Cerebellar nuclear complex (tissue), 1 donor: ENCODE measurements around the gene CERS5.
"Not testable (repeated sequence)": the region's sequence is repeated elsewhere in the genome, so short reads cannot be mapped to it uniquely, and the experiment has no call there.

ENCODE experiments used
- DNase-seq, 2 experiments: peaks; one replicate each; lab custom pipeline; 2025; lab: John Stamatoyannopoulos, UW

The CERS5 gene

DNA sequence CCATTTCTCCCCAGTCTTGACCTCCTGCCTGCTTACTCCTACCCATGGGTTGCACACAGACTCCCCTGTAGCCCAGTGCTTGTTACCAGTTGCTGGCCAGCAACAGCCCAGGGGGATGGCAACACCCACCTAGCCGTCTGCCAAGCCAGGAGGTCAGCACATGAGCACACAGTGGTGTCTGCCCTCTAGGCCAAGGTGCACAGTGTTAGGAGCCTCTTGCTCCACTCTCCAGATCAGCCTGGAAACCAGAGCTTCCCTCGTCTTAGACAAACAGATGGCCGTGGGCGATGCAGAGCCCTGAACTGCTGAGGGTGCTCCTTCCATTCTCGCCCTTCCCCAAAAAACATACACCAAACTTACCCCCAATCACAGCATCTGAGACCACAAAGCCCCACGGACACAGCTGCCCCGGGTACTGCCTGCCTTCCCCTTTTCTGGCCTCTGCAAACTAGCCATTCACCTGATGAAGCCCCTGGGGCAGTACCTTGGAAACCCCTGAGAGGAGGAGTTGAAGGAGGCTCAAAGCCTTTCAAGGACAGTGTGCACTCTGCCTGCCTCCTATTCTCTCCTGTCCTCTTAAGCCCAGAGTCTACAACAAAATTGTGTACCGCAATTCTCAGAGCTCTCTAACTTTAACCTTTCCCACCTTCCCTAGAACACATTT is 64.4 kb downstream of the CERS5 start:
- DNase-seq, result no peak

DNA sequence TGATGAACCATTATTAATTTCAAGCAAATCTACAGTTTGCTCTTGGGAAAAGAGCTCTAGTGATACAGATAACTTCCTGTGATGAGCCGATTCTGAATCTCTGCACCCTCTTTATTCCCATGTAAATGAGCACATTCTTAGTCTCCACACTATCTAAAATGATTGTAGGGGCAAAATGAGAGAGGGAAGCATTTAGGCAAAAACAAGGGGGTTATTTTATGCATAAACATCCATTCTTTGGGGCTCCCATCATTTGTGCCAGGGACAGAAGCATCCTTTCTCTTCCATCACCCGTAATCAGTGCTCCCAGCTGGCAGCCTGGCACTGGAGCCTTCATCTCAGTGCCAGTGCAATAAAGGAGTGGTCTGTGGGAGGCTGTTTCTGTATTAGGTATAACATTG is 65.0 kb downstream of the CERS5 start:
- peak in 1 of 2 experiments; percentile 56 for DNase-seq

DNA sequence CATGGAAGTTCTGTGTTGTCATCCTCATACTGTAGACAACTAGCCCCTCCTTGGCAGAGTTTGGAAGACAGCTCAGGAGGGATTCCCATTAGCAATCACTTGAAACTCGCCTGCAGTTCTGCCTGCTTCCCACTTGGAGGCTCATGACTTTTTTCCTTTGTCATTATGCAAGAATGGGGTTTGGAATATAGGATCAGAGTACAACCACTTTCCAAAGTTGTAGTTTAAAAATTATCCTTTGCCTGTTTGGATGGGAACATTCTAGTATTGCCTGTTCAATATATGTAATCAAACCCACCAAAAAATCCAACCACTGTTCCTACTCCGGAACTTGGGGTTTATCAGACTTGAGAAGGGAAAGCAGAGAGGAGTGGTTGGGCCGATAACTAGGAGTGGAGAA is 65.5 kb downstream of the CERS5 start:
- DNase-seq, result peak in 1 of 2 experiments; percentile 56

DNA sequence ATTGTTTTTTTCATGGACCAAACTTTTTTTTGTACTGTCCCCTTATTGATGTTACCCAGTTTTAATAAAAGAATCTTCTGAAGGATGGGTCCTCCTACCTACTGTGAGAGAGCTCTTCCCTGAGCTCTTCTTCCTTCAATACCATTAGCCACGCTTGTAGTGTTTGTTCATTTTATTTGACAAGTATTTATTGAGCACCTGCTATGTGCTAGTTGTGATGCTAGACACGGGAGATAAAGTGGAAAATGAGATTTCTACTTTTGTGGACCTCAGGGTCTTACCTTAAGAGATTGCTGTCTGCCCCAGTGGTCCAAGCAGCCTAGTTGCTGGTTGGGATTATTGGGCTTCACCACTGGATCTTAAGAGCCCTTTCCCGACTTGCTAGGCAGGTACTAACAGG is 66.6 kb downstream of the CERS5 start:
- DNase-seq, result no peak

DNA sequence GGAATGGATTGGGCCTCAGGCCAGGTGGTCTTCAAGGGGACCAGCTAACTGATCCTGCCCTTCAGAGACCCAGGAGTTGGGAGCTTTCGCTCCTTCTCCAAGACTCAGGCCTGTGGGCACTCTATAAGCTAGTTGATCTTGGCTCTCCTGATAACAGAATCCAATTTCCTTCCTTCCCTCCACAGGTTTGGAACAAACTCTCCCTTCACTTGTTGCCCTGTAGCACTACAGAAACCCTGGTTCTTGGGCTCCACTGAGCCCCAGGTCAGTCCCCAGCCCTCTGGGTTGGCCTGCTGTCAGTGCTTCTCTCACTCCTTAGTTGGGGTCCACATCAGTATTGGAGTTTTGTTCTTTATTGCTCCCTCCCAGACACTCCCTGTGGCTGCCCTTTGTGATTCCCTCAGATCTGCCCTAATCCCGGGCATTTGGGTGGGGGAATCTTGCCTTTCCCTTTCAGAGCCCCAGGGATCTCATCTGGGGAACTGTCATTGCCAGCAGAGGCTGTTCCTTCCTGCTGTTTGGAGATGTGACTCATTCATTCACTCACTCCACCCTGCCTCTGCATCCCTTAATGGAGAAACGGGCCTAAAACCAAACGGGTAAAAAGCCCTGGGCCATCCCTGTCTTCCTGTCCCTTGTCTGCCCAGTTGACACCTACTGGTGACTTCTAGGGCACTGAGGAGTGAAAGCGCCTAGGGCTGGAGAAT is 67.7 kb downstream of the CERS5 start:
- DNase-seq, result no peak

DNA sequence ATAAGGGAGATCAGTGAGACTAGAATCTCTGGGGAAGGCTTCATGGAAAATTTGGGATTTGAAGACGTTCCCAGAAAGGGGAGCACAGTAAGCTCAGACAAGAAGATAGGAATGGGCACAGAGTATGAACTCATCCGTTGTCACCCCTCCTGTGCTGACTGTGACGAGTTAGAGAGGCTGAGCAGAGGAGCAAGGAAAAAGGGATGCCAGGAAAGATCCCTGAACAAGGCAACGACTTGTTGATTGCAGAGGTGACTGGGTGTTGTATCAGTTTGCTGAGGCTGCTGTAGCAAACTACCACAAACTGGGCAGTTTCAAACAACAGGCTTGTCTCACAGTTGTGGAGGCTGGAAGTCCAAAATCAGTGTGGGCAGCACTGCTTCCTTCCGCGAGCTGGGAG is 69.2 kb downstream of the CERS5 start:
- no peak for DNase-seq

DNA sequence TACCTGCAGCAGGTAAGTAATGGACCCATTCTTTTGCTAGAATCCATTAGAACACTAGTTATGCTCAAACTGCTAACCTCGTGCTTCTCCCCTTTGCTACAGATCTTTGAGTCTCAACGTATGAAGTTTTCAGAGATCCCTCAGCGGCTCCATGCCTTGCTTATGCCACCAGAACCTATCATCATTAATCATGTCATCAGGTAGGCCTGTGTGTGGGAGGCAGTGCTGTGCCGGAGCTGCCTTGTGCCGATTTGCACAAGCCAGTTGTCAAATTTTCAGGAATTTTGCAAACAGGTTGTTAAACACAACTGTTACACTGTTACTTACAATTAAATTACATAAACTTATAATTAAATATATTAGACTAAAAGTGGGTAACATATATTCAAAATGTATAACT is 76.8 kb downstream of the CERS5 start:
- DNase-seq, result no peak

DNA sequence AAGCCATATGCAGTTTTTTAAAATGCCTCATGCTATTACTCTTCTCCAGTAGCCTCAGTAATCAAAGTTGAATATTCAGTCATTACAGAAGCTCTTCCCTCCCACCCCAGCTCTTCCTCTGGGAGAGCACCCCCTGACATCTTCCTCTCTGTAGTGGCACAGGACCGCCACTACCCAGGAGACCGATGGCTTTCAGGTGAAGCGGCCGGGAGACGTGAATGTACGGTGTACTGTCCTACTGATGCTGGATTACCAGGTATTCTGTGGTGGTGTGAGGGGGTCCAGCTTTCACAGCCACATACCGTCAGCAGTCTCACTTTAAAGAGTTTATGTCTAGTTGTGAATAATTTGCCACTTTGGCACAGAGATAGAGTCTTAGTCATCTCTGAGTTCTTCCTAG is 77.4 kb downstream of the CERS5 start:
- DNase-seq, result no peak

DNA sequence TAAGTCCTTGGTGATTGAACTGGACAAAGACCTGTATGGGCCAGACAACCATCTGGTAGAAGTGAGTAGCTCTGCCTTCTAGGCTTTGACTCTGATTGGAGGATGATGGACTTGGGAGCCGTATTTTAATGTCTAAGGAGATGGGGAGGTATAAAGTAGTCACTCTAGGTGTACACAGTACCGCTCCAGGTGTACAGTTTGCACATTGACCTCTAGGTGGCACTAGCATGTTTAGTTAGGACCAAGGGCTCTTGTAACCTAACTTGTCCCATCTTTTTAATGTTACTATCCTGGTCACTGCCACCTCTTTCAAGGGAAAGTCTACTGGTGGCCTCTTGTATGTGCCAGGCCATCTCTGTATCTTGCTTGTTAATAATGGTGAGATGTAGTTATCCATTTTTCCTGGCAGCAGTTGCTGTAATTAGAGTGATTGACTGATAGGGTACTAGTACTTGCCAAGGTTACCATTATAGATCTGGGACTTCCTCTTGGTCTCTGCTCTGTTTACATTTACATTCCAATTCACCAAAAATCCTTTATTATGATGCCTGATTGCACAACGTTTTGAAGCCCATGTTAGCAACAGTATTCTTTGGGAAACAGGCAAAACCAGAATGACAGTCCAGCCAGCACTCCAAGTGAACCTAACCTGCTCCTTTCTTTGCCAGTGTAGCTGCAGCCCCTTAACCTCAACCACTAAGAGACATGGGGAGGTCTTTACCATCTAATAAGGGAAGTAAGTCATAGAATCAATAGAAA is 78.4 kb downstream of the CERS5 start:
- peak in 1 of 2 experiments; percentile 38 for DNase-seq

DNA sequence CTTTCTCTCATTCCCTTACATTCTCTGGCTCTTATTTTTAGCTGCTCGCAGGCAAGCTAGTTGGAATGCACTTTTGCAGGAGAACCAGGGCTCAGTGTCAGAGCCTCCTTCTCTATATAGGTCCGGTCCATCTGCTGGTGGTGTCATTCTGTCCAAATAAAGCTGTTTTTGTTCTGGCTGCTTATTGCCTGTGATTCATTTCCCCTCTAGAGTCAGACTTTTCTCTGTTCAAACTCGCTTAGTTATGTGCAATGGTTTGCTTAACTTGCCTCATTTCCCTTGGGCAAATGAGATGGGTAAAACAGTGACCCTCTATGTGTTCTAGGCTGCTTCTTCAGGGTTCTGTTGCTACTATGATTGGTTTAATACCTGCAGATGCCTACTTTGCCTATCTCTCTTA is 79.2 kb downstream of the CERS5 start:
- DNase-seq, result no peak

DNA sequence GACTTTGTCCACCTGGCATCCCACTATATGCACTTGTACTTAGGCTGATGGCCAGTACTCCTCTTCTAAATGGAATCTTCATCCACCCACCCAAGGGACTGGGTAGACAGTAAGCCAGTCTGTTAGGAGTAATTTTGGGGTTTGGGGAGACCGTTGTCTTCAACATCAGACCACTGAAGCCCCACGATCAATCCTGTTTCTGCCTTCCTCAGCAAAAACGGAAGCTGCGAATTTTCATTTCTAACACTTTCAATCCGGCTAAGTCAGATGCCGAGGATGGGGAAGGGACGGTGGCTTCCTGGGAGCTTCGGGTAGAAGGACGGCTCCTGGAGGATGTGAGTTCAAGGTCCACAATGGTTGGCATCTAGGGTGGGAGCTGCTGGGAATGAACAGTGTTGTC is 80.0 kb downstream of the CERS5 start:
- no peak for DNase-seq

DNA sequence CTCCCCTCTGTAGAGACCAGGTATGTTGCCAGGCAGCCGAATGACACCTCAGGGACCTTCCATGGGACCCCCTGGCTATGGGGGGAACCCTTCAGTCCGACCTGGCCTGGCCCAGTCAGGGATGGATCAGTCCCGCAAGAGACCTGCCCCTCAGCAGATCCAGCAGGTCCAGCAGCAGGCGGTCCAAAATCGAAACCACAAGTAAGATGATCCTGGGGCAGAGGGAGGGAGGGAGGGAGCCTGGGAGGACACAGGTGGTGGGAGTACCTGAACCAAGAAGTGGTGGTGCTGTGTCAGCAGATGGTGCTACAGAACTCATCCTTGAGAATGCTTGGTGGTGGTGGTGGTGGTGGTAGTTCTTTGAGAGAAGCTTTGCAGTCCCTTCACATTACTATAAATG is 81.0 kb downstream of the CERS5 start:
- DNase-seq, result no peak

DNA sequence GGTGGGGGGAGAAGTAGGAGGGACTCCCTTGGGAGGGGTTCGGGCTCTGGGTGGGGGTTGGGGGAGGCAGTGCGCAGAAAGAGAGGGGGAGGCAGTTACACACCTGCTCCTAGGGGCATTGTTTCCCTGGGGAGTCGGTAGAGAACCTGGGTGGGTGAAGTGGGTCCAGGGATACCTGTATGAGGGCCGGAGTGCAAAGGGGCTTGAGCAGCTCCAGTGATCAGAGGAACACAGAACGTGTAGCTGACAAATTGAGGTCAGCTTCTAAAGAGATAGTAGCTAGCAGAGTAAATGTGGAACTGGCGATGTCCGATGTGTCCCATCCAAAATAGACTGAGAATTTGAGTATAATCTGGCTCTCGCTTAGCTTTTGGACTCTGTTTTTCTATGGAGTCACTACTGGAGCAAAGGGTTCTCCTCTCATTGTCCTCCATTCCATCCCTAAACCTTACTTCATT is 81.5 kb downstream of the CERS5 start:
- no peak for DNase-seq

DNA sequence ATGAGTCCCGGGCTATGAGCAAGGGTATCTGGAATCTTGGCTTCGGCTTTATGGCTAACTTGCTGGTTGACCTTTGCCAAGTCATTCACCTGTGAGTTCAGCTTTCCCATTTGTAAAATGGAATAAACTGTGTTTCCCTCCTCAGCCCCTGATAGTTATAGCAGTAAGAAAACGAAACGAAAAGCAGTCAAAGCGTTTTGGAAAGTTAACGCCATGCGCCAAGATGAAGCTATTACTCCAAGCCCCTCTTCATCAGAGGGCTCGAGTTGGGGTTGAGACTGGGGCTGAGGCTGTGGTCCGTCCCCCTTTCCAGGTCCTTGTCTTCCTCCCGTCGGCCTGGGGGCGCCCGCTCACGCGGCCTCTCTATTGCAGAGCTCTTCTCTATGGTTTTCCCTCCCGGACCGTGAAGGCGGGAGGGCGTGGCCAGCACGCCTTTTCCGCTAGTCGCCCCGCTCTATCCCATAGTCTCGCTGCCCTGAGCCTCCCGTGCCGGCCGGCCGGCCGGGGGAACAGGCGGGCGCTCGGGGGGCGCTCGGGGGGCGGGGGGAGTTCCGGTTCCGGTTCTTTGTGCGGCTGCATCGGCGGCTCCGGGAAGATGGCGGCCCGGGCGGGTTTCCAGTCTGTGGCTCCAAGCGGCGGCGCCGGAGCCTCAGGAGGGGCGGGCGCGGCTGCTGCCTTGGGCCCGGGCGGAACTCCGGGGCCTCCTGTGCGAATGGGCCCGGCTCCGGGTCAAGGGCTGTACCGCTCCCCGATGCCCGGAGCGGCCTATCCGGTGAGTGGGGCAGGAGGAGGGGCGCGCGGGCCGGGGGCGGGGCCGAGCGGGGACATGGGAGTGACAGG is 82.2 kb downstream of the CERS5 start, which contains the start of gene SMARCD1:
SMARCD1 (plus strand) TSS at position 568 of the 840 bp plus-strand sequence; CDS start at position 596, 28 bp downstream.
- peak; percentile 51 to 75 for DNase-seq

DNA sequence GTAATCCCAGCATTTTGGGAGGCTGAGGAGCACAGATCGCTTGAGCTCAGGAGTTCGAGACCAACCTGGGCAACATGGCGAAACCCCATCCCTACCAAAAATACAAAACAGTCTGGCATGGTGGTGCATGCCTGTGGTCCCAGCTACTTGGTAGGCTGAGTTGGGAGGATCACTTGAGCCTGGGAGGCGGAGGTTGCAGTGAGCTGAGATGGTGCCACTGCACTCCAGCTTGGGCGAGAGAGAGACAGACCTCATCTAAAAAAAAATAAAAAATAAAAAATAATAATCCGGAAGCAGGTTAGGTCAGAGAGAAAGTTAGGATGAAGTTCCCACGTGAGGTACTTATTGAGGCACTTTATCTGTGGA is 82.8 kb downstream of the CERS5 start:
- DNase-seq, result not testable (repeated sequence)

DNA sequence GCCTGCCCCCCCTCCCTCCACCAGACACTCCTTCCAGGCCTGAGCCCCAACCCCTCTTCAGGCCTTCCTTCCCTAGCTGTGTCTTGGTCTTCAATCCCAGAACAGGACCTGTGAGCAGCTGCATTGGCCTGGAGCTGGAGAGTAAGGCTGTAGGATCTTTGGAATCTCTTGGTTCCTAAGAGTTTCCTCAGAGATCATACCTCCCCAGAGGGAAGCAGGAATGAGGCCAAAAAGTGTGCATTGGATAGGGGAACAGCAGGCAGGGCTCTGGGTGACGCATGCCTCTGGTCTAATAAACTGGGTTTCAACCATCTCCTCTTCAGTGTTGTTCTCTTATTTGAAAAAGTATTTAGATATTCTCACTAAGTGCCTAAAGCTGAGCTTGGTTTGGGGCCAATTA is 83.9 kb downstream of the CERS5 start:
- no peak for DNase-seq

DNA sequence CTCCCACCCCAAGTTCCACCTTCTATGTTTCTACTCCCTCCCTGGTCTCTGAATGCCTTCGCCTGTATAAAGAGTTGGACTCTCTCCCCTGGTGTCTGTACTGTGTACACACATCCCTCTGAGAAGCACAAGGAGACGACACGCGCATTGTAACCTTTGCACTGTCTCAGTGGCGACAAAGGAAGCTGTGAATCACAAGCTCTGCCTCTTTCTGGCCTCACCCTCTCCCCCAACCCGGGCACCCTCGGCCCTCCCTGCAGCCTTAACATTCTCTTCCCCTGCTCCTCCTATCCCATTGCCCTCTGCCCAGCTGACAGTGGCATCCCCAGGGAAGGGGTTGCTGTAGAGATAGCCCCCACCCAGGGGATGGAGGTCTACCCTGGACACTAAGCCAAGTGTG is 84.5 kb downstream of the CERS5 start:
- no peak for DNase-seq

DNA sequence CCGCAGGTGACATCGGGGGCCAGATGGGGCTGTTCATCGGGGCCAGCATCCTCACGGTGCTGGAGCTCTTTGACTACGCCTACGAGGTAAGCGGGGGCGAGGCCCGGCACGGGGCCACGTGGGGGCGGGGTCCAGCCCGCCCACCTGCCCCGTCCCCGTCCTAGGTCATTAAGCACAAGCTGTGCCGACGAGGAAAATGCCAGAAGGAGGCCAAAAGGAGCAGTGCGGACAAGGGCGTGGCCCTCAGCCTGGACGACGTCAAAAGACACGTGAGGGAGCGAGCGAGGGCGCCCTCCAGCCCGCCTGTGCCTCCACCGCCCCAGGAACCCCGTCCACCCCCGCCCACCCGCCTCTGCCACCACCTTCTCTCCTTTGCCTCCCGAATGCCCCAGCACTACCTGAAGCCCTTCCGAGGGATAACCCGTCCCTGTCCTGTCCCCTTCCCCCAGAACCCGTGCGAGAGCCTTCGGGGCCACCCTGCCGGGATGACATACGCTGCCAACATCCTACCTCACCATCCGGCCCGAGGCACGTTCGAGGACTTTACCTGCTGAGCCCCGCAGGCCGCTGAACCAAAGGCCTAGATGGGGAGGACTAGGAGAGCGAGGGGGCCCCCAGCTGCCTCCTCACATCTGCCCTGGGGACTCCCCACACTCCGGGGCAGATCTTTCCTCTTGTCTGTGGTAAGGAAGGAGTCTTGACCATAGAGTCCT is 85.9 kb downstream of the CERS5 start:
- DNase-seq, result no peak

DNA sequence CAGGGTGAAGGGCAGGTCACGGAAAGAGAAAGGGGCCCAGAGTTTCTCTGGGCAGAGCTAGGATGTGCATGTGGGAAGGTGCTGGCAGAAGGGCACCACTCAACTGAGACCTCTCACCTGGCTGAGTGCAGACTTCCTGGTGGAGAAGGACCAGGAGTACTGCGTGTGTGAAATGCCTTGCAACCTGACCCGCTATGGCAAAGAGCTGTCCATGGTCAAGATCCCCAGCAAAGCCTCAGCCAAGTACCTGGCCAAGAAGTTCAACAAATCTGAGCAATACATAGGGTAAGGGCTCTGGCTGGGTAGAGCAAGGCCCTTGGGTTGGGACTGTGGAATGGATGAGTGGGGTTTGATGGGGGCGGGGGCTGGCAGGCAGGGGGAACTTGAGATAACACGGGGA is 87.4 kb downstream of the CERS5 start:
- no peak for DNase-seq
